CMK (cell line): ENCODE data around the gene IL1RAPL2.
"Not testable (repeated sequence)": the region's sequence is repeated elsewhere in the genome, so short reads cannot be mapped to it uniquely, and the experiment has no call there.

Source experiments
- DNase-seq: peaks from one replicate; pipeline ENCODE4 v3.0.0-alpha.2; 2010; ENCODE audit warnings: low read depth

Gene IL1RAPL2

GRCh38 chrX:105028962-105029361 lies 463.0 kb downstream of the IL1RAPL2 start:
- not testable (repeated sequence) for DNase-seq

DNA sequence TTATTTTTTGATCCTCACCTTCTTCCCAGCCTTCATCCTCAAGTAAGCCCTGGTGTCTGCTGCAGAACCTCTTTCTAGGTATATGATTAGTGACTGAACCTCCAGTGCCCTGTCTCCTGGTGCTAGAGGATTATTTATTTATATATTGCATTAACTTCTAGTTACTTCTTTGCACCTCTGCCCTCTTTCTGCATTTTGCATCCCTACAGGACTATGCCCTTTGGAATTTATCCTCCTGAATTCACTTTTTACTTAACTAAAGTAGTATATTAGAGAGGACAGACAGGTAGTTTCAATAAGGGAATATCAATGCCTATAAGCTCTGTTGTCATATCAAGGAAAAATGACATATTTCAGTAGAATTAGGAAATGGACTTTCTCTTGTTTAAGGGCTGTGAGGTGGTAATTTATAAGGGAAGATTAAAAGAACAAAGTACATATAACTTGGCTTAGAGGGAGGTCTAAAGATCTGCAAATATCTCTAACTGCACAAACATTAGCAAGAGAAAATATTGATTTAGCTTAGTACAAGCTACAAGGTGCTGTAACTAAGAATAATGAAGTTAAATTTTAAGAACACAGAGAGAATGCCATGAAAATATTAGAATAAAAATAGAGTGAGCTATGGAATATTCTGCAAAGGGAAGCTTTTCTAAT lies 472.8 kb downstream of the IL1RAPL2 start:
- no peak for DNase-seq

- no peak for DNase-seq
Observed at GRCh38 chrX:105050921-105051320, 484.9 kb downstream of the IL1RAPL2 start.

GRCh38 chrX:105051364-105051763 lies 485.4 kb downstream of the IL1RAPL2 start:
- no peak for DNase-seq

- DNase-seq, result no peak
Observed at GRCh38 chrX:105052926-105053325, 486.9 kb downstream of the IL1RAPL2 start.

GRCh38 chrX:105063743-105064142 lies 497.7 kb downstream of the IL1RAPL2 start:
- DNase-seq, result no peak

DNA sequence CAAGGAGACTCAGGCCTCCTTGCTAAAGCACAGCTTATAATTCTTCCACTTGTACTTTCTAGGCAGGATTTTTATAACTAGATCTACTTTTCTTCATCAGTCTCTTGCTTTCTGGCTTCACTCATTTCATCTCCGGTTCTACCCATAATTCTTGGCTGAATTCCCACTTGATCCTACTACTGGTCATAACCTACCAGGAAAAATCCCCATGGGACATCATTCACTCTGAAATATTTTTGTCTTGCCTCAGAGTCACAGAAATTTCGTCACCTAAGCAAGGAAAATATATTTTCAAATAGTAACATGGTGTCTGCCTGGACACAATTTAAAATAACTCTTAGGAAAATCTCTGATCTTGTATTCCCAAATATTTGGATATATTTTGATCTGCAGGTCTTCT lies 532.2 kb downstream of the IL1RAPL2 start:
- no peak for DNase-seq

- no peak for DNase-seq
Observed at GRCh38 chrX:105098812-105099211, 532.8 kb downstream of the IL1RAPL2 start.

GRCh38 chrX:105101378-105101777 lies 535.4 kb downstream of the IL1RAPL2 start:
- DNase-seq, result no peak

DNA sequence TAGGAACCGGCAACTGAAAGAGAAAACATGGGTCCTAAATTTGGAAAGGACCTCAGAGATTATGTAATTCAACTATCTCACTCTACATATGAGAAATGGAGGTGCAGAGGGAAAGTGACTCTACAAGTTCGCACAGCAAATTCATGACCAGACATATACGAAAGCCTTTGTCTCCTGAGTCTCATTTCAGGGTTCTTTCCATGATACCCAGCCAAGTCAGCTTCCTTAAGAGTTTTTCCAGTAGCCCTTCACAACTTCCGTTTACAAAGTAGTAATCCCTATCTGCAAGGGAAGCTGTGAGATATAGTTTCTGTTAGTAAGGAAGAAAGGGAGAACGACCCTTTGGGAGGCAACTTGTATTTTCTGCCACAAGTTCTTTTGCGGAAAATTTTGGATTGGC lies 543.9 kb downstream of the IL1RAPL2 start:
- DNase-seq, result no peak

DNA sequence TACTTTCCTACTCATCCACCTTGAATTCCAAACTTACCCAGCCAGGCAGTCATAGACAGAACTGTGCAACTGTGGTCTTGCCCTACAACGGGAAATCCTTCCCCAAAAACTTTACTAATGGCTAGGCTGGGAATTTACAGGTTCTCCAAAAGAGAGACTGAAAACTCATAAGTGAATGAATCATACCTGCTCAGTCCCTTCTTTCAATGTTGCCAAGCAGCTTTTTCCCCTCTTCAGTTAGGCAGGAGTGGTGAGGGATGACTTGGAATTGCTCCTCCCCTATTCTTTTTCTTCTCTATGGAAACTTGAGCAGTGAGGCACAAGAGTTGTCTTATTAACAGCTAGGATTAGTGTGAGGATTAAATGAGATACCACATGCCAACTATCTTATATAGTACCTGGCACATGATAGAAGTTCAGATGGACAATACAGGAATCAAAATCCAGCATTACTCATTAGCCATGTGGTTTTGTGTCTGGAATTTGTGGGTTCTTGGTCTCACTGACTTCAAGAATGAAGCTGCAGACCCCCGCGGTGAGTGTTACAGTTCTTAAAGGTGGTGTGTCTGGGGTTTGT lies 548.6 kb downstream of the IL1RAPL2 start:
- no peak for DNase-seq

DNA sequence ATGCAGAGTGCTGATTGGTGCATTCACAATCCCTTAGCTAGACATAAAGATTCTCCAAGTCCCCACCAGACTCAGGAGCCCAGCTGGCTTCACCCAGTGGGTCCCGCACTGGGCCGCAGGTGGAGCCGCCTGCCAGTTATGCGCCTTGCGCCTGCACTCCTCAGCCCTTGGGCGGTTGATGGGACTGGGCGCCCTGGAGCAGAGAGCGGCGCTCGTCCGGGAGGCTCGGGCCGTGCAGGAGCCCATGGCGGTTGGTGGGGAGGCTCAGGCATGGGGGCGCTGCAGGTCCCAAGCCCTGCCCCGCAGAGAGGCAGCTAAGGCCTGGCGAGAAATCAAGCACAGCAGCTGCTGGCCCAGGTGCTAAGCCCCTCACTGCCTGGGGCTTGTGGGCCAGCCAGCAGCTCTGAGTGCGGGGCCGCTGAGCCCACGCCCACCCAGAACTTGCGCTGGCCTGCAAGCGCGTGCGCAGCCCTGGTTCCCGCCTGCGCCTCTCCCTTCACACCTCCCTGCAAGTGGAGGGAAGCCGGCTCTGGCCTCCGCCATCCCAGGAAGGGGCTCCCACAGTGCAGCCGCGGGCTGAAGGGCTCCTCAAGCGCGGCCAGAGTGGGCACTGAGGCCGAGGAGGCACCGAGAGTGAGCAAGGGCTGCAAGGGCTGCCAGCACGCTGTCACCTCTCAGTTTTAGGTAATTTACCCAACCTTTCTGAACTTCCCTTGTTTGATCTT lies 549.8 kb downstream of the IL1RAPL2 start:
- not testable (repeated sequence) for DNase-seq

DNA sequence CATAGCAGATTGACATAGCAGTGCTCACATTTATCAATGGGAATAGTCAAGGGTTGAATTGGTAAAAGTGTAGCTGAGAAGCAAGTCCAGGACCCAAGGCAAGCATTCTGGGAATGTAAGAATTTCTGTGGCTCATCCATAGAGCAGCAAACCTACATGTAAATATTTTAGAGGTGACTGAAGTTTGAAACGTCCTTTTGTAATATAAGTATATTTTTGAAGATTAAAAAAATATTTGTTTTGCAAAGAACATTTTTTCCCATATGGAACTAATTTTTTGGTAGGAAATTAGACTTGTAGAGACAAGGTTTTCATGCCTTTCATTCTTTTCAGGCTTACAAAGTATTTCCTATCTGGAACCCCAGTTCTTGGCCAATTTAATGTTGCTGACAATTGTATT lies 550.5 kb downstream of the IL1RAPL2 start:
- DNase-seq, result no peak

DNA sequence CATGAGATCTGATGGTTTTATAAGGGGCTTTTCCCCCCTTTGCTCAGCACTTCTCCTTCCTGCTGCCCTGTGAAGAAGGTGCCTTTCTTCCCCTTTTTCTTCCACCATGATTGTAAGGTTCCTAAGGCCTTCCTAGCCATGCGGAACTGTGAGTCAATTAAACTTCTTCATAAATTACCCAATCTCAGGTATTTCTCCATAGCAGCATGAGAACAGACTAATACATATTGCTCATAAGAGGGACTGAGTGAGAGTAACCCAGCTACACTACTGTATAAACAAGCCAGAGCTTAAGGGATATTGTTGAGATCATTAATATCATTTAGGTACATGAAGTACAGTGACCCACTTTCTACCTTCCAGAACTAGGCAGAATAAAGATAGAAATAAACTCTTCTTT lies 551.6 kb downstream of the IL1RAPL2 start:
- DNase-seq, result no peak

DNA sequence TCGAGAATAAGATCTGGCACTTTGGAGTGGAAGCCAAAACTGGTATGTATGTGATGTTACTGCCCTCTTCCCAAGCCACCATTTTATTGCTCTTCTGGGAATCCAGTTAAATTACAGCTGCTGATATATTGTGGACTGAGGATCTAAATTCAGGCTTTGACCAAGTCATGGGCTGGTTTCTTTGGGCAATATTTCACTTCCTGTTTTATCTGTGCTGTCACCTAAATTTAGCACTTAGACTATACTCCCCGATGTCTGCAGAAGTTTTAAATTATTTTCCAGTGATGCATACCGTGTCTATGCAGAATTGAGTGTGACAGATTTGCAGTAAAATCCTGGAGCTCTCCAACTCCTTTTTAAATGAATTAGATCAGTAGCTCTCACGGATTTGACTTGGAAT lies 554.5 kb downstream of the IL1RAPL2 start:
- DNase-seq, result no peak

GRCh38 chrX:105121186-105121585 lies 555.2 kb downstream of the IL1RAPL2 start:
- no peak for DNase-seq

GRCh38 chrX:105126201-105126600 lies 560.2 kb downstream of the IL1RAPL2 start:
- no peak for DNase-seq

DNA sequence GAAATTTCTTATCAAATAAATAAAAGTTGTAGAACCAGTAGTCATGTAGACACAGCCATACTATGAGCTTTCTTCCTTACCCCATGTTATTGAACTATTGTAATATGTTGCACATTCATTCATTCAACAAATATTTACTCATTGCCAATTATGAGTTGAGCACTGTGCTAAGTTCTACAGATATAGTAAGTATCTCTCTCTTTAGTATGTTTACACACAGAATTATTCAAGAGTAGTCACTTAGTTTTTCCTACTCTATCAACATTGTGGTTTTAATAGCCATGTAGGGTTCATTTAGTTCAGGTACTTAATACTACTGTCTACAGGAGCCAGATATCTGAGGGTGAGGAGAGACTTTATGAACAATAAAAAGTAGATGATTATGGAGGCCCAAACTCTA lies 568.3 kb downstream of the IL1RAPL2 start:
- no peak for DNase-seq

DNA sequence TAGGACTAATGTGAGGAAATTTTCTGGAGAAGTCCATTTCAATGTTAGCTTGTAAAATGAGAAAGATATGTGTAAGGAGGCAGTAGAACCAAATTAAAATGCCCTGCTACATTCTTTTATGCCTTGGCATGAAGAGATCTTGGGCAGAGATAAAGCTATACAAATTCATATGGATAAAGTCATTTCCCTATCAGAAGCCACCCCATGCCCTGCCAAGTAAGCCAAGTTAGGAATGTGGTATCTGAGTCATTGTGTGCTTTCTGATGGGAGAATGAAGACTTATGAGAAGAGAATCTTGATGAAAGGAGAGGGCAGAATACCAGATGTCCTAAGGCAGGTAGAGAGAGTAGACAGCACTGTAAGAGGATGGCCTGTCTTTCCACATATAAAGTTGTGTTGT lies 570.8 kb downstream of the IL1RAPL2 start:
- no peak for DNase-seq

DNA sequence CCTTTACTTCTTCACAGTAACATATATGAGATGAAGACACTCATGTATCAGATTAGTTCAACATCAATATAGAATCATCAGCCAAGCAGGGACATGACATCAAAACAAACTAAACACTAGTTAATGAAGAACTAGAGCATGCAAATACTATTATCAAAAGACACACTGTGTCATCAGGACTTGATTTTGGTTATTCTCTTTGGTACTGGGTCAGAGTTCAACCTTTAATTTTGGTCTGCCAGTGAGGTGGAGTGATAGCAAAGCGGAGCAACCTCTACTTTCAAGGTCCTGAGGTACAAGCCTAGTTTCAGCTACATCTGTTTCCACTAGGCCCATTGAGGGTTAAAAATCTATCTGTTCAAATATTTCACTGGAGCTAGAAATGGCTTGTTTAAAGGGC lies 584.0 kb downstream of the IL1RAPL2 start:
- DNase-seq, result no peak

DNA sequence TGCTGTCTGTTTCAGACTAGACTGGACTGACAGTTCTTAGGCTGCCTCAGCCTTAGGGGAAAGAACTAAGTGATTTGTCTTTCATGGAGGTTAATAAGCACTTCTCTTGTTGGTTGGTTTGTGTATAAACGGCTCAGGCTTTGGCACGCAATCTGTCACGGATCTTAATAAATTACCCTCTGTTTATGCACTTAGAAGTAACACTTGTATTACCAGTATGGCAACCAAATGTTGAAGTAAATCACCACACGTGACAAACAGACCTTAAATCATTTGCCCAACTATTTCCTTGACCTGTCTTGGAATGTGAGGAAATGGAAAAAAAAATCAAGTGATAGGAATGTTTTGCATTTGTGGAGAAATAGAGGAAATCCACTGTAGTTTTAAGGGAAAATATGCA lies 584.6 kb downstream of the IL1RAPL2 start:
- DNase-seq, result no peak

- no peak for DNase-seq
Observed at GRCh38 chrX:105167233-105167632, 601.2 kb downstream of the IL1RAPL2 start.

- no peak for DNase-seq
Observed at GRCh38 chrX:105168577-105168976, 602.6 kb downstream of the IL1RAPL2 start.

- no peak for DNase-seq
Observed at GRCh38 chrX:105173071-105173470, 607.1 kb downstream of the IL1RAPL2 start.
